HepG2 (cell line): Measurements from ENCODE around the gene ZMYND8. TPM values are rescaled to one million over a fixed set of nuclear protein-coding genes. Genes with fewer than 3 reads are reported as not detected.

Experiments
- ATAD3A ChIP-seq: sonication (generic); formaldehyde crosslinking; IDR thresholded peaks from 2 replicates; pipeline ENCODE4 v1.4.0; 2020; ENCODE audit warnings: missing genetic modification reagents
- CREM ChIP-seq, 2 experiments: sonication (generic) in 1 of 2; formaldehyde crosslinking in 1 of 2; IDR thresholded peaks; 2 replicates each; pipeline versions ENCODE4 v1.4.0 to v1.6.1; 2016 to 2020; ENCODE audit warnings: antibody characterized with exemption in 1 of 2, mild to moderate bottlenecking in 1 of 2, missing genetic modification reagents in 1 of 2
- ELF3 ChIP-seq: IDR thresholded peaks from 2 replicates; pipeline ENCODE4 v1.6.1; 2016; ENCODE audit warnings: missing genetic modification reagents, missing compliant biosample characterization
- GTF3A ChIP-seq: sonication (generic); formaldehyde crosslinking; conservative IDR thresholded peaks from 2 replicates; pipeline ENCODE4 v1.4.0; 2020; ENCODE audit warnings: mild to moderate bottlenecking, missing genetic modification reagents
- HDAC2 ChIP-seq: sonication (generic); formaldehyde crosslinking; IDR thresholded peaks from 2 replicates; pipeline ENCODE4 v1.4.0; 2020; ENCODE audit warnings: missing genetic modification reagents
- LRRFIP1 ChIP-seq: sonication (generic); formaldehyde crosslinking; conservative IDR thresholded peaks from 2 replicates; pipeline ENCODE4 v1.4.0; 2020; ENCODE audit warnings: missing genetic modification reagents
- MYC ChIP-seq: sonication (generic); formaldehyde crosslinking; IDR thresholded peaks from 2 replicates; pipeline ENCODE4 v1.9.0; 2021; ENCODE audit warnings: missing genetic modification reagents, borderline replicate concordance
- MYNN ChIP-seq: sonication (generic); formaldehyde crosslinking; IDR thresholded peaks from 2 replicates; pipeline ENCODE4 v1.4.0; 2020; ENCODE audit warnings: mild to moderate bottlenecking, low read depth, missing genetic modification reagents
- NFE2L2 ChIP-seq: fragments of 150-350 bp; IDR thresholded peaks from 2 replicates; pipeline ENCODE4 v1.6.1; 2014; ENCODE audit warnings: low read length
- PBX2 ChIP-seq: IDR thresholded peaks from 2 replicates; pipeline ENCODE4 v1.6.1; 2016; ENCODE audit warnings: control low read depth
- PREB ChIP-seq: sonication (generic); formaldehyde crosslinking; IDR thresholded peaks from 2 replicates; pipeline ENCODE4 v1.4.0; 2020; ENCODE audit warnings: missing genetic modification reagents
- SMYD3 ChIP-seq: sonication (generic); formaldehyde crosslinking; IDR thresholded peaks from 2 replicates; pipeline ENCODE4 v1.8.1; 2023; ENCODE audit warnings: mild to moderate bottlenecking, missing genetic modification reagents
- TCF12 ChIP-seq, 2 experiments: fragments of 450-650 bp in 1 of 2; sonication (generic) in 1 of 2; formaldehyde crosslinking in 1 of 2; IDR thresholded peaks; 2 replicates each; pipeline versions ENCODE4 v1.6.1 to v1.8.0; 2017 to 2022; ENCODE audit warnings: antibody characterized with exemption in 1 of 2, mild to moderate bottlenecking in 1 of 2, missing genetic modification reagents in 1 of 2, moderate library complexity in 1 of 2
- TFE3 ChIP-seq: IDR thresholded peaks from 2 replicates; pipeline ENCODE4 v1.6.1; 2016
- THAP7 ChIP-seq: sonication (generic); formaldehyde crosslinking; IDR thresholded peaks from 2 replicates; pipeline ENCODE4 v1.8.1; 2023; ENCODE audit warnings: mild to moderate bottlenecking, missing genetic modification reagents
- ZBED4 ChIP-seq: sonication (generic); formaldehyde crosslinking; IDR thresholded peaks from 2 replicates; pipeline ENCODE4 v1.4.0; 2020; ENCODE audit warnings: missing genetic modification reagents, borderline replicate concordance
- ZFP1 ChIP-seq: IDR thresholded peaks from 2 replicates; pipeline ENCODE4 v1.6.1; 2016
- ZNF792 ChIP-seq: IDR thresholded peaks from 2 replicates; pipeline ENCODE4 v1.6.1; 2016
- polyA plus RNA-seq, 8 experiments: library from polyadenylated mRNA; depleted of rRNA in 3 of 8; stranded (reverse) in 7 of 8; unstranded in 1 of 8; fragments of >200 nt; fragmentation: Illumina TruSeq in 4 of 8; extraction: Trizol in 4 of 8; gene quantifications; 2 replicates each; pipeline versions ENCODE4 v1.2.1 to v1.2.3, GENCODE V29; 2011 to 2016; ENCODE audit warnings: low read depth in 4 of 8, missing spikeins in 1 of 8, mixed read lengths in 1 of 8; ENCODE audit not compliant: insufficient read depth in 1 of 8
- total RNA-seq, 5 experiments: library from RNA; depleted of rRNA; stranded (reverse); fragments of >200 nt; fragmentation: Illumina TruSeq; extraction: Trizol; gene quantifications; 2 replicates each; pipeline ENCODE4 v1.2.3, GENCODE V29; 2016; ENCODE audit warnings: low read depth in 1 of 5

ZMYND8 gene
- total and polyA plus RNA-seq, 2 of the 13 experiments (the other 11 are each of a cell fraction or from before 2014, with no cell fraction given) = 53.9 to 84.7 TPM

- TF ChIP-seq HDAC2 (CRISPR knock-in tag) (peak; percentile 89), THAP7 (CRISPR knock-in tag) (no peak; the same call in 1 of the 2 replicates), TCF12 (IDR thresholded peaks at IDR 0.05) (no peak), TCF12 (CRISPR knock-in tag; IDR thresholded peaks at IDR 0.05) (no peak), NFE2L2 (no peak), SMYD3 (peak; percentile 44; the same call in 1 of the 2 replicates), MYNN (CRISPR knock-in tag) (0 out of 2 replicates have a peak, but pooled peaks have one; percentile 14), ATAD3A (CRISPR knock-in tag) (no peak), GTF3A (CRISPR knock-in tag) (no peak; the same call in 1 of the 2 replicates), LRRFIP1 (CRISPR knock-in tag) (no peak), PBX2 (CRISPR knock-in tag) (no peak), ZNF792 (CRISPR knock-in tag) (peak; percentile 58; the same call in 1 of the 2 replicates), ZBED4 (CRISPR knock-in tag) (peak; percentile 82), ZFP1 (CRISPR knock-in tag) (peak; percentile 77; the same call in 1 of the 2 replicates), MYC (peak; percentile 37; the same call in 1 of the 2 replicates), PREB (no peak), ELF3 (peak; percentile 97), CREM (IDR thresholded peaks at IDR 0.05) (peak; percentile 90), CREM (CRISPR knock-in tag; IDR thresholded peaks at IDR 0.05) (no peak), TFE3 (CRISPR knock-in tag) (peak; percentile 73; the same call in 1 of the 2 replicates)
Measured at GRCh38 chr20:47318027-47318585, 38.4 kb downstream of the ZMYND8 start (continued).
